ENCODE measurements around the gene GBF1. TPM values are rescaled to one million over a fixed set of nuclear protein-coding genes. Genes with fewer than 3 reads are reported as not detected.

Gene GBF1
- total and polyA plus RNA-seq, 2 of the 13 experiments (the other 11 are each of a cell fraction or from before 2014, with no cell fraction given), result 17.1 to 21.9 TPM

DNA sequence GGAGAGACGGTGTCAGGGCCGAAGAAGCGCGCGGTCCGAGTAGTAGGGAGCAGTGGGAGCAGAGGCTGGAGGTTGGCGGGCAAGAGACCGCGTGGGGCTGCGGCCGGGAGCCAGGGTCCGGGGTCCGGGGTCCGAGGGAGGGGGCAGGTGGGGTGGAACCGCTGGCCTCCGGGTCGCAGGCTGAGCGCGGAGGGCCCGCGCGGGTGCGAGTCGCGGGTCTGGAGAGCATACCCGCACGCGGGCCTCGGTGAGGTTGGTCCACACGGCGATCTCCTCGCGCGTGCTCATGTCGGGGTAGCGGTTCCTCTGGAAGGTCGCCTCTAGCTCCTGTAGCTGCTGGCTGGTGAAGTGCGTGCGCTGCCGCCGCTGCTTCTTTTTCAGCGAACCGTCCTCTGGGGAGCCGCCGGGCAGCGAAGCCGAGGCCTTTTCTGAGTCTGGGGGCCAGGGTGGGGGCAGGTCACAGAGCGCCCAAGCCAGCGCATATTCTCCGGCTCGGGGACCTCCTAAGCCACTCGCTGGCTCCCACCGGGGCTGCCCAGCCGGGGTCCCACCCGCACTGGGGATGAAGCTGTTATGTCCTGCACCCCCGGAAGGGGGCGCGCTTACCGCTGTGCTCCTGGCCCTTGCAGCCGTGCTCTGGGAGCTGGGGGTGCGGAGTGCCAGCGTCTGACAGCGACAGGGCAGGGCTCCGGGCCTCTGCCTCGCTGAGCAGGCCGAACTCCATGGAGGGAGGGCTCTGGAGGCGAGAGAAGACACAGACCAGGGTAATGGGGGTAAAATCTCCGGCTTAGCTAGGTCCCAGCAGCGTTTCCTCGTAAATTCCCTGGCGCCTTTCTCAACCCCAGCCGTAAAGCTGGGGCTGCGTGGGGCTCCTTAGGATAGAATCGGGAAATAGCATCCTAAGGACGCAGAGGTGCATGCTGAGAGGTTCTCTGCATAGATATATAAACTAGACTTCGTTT lies 13.7 kb upstream of the GBF1 start (continued):
- TF ChIP-seq, protein P1, sequence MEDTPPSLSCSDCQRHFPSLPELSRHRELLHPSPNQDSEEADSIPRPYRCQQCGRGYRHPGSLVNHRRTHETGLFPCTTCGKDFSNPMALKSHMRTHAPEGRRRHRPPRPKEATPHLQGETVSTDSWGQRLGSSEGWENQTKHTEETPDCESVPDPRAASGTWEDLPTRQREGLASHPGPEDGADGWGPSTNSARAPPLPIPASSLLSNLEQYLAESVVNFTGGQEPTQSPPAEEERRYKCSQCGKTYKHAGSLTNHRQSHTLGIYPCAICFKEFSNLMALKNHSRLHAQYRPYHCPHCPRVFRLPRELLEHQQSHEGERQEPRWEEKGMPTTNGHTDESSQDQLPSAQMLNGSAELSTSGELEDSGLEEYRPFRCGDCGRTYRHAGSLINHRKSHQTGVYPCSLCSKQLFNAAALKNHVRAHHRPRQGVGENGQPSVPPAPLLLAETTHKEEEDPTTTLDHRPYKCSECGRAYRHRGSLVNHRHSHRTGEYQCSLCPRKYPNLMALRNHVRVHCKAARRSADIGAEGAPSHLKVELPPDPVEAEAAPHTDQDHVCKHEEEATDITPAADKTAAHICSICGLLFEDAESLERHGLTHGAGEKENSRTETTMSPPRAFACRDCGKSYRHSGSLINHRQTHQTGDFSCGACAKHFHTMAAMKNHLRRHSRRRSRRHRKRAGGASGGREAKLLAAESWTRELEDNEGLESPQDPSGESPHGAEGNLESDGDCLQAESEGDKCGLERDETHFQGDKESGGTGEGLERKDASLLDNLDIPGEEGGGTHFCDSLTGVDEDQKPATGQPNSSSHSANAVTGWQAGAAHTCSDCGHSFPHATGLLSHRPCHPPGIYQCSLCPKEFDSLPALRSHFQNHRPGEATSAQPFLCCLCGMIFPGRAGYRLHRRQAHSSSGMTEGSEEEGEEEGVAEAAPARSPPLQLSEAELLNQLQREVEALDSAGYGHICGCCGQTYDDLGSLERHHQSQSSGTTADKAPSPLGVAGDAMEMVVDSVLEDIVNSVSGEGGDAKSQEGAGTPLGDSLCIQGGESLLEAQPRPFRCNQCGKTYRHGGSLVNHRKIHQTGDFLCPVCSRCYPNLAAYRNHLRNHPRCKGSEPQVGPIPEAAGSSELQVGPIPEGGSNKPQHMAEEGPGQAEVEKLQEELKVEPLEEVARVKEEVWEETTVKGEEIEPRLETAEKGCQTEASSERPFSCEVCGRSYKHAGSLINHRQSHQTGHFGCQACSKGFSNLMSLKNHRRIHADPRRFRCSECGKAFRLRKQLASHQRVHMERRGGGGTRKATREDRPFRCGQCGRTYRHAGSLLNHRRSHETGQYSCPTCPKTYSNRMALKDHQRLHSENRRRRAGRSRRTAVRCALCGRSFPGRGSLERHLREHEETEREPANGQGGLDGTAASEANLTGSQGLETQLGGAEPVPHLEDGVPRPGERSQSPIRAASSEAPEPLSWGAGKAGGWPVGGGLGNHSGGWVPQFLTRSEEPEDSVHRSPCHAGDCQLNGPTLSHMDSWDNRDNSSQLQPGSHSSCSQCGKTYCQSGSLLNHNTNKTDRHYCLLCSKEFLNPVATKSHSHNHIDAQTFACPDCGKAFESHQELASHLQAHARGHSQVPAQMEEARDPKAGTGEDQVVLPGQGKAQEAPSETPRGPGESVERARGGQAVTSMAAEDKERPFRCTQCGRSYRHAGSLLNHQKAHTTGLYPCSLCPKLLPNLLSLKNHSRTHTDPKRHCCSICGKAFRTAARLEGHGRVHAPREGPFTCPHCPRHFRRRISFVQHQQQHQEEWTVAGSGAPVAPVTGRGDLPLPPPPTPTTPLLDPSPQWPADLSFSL (CRISPR knock-in tag; IDR thresholded peaks at IDR 0.05), result no peak
- TF ChIP-seq ZNF292 (CRISPR knock-in tag; IDR thresholded peaks at IDR 0.05; ENCODE audit: borderline replicate concordance, low read depth) (0 out of 2 replicates have a peak, but pooled peaks have one; percentile 46), SRSF1 (optimal IDR thresholded peaks at IDR 0.05; ENCODE audit: low read depth, low read length) (peak; percentile 40), ATM (IDR thresholded peaks at IDR 0.05; ENCODE audit: borderline replicate concordance) (no peak), ZNF782 (CRISPR knock-in tag; IDR thresholded peaks at IDR 0.05; ENCODE audit: borderline replicate concordance) (no peak), HOXA3 (CRISPR knock-in tag; IDR thresholded peaks at IDR 0.05) (0 out of 2 replicates have a peak, but pooled peaks have one; percentile 24), POLR2AphosphoS2 (IDR thresholded peaks at IDR 0.05; ENCODE audit: low read depth, low read length) (no peak), GATAD2A (CRISPR knock-in tag; IDR thresholded peaks at IDR 0.05) (0 out of 2 replicates have a peak, but pooled peaks have one; percentile 37), HNRNPL (IDR thresholded peaks at IDR 0.05; ENCODE audit: low read depth, low read length) (peak; percentile 80), AHR (CRISPR knock-in tag; IDR thresholded peaks at IDR 0.05) (0 out of 2 replicates have a peak, but pooled peaks have one; percentile 52), FOXO1 (CRISPR knock-in tag; IDR thresholded peaks at IDR 0.05) (no peak), ZNF761 (CRISPR knock-in tag; conservative IDR thresholded peaks at IDR 0.05) (no peak), ZNF337 (CRISPR knock-in tag; IDR thresholded peaks at IDR 0.05; ENCODE audit: borderline replicate concordance, low read depth) (no peak), ZNF547 (CRISPR knock-in tag; IDR thresholded peaks at IDR 0.05) (peak; percentile 70; the same call in 1 of the 2 replicates)
- TF ChIP-seq, protein P2, sequence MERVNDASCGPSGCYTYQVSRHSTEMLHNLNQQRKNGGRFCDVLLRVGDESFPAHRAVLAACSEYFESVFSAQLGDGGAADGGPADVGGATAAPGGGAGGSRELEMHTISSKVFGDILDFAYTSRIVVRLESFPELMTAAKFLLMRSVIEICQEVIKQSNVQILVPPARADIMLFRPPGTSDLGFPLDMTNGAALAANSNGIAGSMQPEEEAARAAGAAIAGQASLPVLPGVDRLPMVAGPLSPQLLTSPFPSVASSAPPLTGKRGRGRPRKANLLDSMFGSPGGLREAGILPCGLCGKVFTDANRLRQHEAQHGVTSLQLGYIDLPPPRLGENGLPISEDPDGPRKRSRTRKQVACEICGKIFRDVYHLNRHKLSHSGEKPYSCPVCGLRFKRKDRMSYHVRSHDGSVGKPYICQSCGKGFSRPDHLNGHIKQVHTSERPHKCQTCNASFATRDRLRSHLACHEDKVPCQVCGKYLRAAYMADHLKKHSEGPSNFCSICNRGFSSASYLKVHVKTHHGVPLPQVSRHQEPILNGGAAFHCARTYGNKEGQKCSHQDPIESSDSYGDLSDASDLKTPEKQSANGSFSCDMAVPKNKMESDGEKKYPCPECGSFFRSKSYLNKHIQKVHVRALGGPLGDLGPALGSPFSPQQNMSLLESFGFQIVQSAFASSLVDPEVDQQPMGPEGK (CRISPR knock-in tag; IDR thresholded peaks at IDR 0.05), result peak; percentile 59
- TF ChIP-seq, protein P3, sequence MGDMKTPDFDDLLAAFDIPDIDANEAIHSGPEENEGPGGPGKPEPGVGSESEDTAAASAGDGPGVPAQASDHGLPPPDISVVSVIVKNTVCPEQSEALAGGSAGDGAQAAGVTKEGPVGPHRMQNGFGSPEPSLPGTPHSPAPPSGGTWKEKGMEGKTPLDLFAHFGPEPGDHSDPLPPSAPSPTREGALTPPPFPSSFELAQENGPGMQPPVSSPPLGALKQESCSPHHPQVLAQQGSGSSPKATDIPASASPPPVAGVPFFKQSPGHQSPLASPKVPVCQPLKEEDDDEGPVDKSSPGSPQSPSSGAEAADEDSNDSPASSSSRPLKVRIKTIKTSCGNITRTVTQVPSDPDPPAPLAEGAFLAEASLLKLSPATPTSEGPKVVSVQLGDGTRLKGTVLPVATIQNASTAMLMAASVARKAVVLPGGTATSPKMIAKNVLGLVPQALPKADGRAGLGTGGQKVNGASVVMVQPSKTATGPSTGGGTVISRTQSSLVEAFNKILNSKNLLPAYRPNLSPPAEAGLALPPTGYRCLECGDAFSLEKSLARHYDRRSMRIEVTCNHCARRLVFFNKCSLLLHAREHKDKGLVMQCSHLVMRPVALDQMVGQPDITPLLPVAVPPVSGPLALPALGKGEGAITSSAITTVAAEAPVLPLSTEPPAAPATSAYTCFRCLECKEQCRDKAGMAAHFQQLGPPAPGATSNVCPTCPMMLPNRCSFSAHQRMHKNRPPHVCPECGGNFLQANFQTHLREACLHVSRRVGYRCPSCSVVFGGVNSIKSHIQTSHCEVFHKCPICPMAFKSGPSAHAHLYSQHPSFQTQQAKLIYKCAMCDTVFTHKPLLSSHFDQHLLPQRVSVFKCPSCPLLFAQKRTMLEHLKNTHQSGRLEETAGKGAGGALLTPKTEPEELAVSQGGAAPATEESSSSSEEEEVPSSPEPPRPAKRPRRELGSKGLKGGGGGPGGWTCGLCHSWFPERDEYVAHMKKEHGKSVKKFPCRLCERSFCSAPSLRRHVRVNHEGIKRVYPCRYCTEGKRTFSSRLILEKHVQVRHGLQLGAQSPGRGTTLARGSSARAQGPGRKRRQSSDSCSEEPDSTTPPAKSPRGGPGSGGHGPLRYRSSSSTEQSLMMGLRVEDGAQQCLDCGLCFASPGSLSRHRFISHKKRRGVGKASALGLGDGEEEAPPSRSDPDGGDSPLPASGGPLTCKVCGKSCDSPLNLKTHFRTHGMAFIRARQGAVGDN (CRISPR knock-in tag; IDR thresholded peaks at IDR 0.05), result peak; percentile 41; the same call in 1 of the 2 replicates
